NCI-H2171 treated with DMSO at 0.1 percent for 48 hours (cell line): ENCODE measurements around the gene CMBL.

Experiments
- DNase-seq: peaks from one replicate; lab custom pipeline; 2025; lab: John Stamatoyannopoulos, UW

Gene CMBL

DNA sequence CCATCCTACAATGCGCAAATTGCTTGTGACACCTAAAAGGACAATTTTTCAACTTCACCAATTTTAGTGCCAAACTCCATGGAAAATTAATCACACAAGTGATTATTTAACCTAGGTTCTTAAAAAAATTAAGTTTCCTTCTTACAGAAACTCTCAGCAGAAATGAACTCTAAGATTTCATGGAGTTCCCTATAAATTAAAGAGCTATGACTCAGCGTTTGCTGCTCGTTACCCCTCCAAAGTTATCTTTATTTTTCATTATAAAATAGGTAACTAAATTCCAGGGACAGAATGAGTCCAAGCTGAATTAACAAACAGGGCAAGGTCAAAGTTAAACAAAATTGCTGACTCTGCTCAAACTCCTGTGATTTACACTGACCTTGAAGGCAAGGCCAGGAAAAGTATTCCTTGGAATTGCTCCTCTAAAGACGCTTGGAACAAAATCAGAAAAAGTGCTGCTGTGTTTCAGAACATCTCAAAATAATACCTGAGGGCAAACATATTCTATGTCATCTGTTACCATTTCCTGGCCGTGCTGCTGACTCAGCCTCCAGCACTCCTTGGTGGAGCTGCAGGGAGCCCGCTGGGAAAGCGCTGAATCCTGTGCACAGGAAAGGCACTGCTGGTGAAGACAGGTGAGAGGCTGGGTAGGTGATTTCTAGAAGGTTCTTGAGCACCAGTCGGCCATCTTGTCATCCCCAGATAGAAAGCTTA lies 2.5 kb upstream of the CMBL start:
- DNase-seq = peak; percentile 22

DNA sequence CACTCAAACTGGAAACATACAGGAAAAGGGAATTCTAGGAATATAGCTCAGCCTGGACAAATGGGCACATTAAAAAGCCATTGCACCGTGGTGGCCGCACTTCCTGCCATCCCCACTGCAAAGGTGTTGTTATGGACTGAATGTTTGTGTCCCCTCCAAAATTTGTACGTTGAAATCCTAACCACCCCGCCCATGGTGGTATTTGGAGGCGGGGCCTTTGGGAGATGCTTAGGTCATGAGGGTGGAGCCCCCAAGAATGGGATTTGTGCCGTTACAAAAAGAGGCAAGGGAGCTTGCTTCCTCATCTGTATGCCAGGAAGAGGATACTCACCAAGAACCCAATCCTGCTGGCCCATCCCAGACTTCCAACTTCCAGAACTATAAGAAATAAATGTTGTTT lies 1.1 kb upstream of the CMBL start:
- DNase-seq = no peak

DNA sequence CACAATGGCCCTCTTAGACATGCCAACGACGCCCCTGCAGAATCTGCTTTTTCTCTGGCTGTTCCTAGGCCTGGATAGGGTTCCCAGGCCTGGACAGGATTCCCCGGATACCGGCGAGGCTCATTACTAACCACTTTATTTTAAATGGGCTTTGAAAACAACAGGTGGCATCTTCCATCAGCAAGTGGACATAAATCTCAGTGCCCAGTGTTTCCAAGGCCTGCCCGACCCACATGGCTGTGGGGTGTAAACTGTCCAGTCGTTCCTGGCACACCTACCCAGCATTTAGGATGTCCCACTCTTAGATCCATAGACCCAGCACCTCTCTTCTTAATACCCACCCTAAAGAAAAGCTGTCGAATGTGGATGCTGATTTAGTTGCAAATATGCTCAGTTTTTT lies 896 bp downstream of the CMBL start:
- no peak for DNase-seq

DNA sequence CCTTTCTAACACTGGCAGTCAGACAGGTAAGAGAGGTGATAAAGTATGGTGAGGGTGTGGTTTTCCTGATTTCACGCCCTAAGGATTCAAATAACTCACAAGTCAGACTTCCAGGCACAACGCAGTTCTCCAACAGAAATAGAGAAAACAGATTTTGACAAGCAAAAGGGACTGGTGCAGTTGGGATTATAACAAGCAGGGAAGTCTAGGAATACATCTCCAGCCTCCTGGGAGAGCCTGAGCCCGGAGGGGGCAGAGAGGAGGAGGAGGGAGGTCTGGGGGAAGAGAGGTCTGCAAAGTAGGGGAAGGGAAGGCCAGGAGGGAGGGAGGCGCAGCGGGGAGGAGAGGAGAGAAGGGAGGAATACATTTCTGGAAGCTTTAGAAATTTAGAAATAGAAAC lies 1.6 kb downstream of the CMBL start:
- no peak for DNase-seq

DNA sequence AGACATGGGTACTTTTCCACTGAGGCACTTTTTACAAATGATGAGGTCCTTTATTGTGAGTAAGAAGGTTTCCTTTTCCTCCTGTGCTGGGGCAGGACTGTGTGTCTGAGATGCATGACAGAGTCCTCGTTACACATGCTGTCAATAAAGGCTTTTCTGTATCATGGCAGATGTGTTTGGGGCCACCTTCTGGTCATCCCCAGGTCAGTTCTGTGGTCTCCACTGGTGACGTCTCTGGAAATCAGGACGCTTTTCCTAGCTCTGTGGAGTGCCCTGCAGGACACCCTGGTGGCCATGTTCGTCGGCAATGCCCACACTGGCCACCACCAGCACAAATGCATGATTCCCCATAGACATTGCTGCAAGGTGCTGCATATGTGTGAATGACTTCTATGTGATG lies 2.8 kb downstream of the CMBL start:
- DNase-seq = no peak

DNA sequence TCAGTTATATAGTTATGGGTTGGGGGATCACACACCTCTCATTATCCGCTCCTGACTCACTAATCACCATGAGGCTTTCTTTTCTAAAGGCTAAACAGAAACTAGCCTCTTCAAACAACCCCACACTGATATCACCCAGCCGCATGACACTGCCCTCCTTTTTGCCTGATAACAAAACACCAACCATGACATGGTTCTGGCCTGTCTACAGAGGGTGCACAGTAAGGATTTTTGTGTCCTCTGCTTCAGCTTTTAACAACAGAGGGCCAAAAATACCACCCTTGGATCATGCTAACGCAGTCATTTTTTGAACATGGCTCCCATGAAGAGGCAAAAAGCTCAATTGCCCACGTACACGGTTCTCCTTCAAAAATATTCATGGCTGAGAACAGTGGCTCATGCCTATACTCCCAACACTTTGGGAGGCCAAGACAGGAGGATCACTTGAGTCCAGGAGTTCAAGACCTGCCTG lies 4.0 kb downstream of the CMBL start:
- DNase-seq = no peak

DNA sequence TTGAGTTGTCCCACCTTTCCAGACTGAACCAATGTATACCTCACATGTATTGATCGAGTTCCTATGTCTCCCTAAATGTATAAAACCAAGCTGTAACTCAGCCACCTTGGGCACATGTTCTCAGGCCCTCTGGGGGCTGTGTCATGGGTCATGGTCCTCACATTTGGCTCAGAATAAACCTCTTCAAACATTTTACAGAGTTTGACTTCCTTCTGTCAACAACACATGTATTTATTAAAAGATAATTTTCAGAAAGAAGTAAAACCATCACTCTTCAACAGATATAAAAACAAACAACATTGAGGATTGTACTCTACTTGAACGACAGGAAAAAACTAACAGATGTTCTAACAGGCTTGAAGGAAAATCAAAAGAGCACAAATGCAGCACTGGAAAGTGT lies 4.5 kb downstream of the CMBL start:
- no peak for DNase-seq

DNA sequence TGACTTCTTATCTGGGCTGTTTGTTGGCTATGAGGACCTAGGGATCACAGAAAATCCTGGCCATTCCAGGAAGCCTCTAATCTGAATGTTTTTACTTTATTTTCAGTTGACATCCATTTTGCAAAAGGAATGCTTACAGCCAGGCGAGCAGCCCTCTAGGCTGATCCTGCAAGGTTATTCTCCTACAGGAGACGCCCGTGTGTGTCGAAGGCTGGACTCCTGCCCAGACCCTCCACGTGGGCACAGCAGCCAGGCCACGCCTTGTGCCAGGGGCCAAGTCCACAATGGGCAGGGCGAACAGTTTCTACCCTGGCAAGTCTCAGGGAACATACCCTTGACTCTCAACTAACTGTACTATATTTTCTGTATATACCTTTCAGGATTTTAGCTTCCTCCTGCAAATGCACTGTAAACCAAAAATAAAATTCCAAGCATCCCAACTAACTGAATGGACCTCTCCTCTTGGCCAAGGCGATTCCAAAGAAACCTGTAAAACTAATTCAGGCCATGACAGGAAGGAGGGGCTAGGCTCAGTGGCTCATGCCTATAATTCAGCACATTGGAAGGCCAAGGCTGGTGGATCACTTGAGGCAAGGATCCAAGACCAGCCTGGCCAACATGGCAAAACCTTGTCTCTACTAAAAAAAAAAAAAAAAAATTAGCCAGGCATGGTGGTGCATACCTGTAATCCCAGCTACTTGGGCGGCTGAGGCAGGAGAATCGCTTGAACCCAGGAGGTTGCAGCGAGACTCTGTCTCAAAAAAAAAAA lies 5.7 kb downstream of the CMBL start:
- no peak for DNase-seq

DNA sequence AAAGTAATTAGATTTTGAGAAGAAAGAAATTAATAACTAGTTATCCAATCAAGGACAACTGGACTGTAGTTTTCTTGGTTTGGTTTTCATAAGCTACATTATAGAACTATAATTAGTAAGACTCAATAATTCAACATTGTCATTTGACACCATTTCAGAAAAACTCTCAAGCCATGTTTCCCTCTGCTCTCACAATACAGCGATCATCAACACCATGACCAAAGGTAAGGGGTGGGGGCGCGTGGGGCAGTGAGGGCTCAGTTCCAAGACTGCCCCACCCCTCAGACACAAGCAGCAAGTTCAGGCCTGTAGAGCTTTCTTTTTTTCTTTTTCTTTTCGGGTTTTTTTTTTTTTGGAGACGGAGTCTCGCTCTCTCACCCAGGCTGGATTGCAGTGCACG lies 6.4 kb downstream of the CMBL start:
- peak; percentile 78 for DNase-seq

DNA sequence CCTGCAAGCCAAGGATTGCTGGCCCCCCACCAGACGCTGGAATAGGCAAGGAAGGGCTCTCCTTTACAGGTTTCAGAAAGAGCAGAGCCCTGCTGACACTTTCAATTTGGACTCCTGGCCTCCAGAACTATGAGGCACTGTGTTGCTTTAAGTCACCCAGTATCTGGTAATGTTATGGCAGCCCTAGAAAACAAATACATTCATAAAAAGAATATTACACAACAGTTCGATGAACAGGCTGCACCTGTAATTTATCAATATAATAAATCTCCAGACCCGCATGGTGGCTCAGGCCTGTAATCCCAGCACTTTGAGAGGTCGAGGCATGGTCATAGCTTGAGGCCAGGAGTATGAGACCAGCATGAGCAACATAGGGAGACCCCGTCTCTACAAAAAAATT lies 7.5 kb downstream of the CMBL start:
- no peak for DNase-seq

DNA sequence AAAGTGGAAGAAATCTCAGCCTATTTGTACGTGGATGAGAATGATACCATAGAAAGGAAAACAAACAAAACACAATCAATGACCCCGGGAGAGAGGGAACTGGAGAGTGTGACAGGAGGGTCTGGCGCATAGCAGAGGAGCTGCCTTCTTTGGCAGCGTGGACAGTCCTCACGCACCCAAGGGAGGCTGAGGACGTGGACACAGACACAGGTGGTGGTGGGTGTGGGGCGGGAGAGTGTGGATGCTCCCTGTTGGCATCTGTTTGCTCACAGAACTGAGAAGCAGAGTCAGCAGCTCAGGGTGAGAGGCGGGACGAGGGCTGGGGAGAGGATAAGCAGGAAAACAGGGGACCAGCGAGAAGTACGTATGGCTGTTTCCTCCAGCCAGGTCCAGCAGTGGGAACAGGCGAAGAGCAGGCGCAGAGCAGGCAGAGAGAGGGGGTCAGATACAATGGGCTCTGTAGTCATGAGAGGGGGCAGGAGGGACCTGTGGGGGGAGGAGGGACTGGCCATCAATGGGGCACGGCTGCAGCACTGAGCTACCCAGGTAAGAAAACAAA lies 10.0 kb downstream of the CMBL start:
- DNase-seq = no peak

DNA sequence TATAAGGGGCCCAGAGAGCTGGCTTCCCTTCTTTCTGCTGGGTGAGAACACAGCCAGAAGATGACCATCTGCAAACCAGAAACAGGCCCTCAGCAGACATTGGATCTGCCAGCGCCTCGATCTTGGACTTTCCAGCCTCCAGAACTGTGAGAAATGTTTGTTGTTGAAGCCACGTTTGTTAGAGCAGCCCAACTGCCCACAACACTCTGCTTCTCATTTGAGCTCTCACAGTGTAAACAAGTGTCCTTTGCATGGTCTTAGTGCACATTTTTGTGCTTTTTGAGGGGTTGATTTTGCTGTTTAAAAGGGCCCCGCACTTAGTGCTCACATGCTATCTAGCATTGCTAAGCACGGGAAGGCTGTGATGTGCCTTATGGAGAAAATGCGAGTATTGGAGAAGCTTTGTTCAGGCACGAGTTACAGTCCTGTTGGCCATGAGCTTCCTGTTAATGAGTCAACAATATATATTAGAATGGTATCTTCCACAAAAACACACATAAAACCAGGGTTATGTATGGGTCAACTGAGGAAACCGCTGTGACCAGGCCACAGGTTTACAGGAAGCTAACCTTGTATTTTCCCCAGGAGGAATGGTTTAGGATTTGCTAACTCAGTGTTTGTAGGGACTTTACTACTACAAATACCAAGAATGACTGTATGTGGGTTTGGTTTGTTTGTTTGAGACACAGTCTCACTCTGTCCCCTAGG lies 11.9 kb downstream of the CMBL start:
- DNase-seq = no peak

DNA sequence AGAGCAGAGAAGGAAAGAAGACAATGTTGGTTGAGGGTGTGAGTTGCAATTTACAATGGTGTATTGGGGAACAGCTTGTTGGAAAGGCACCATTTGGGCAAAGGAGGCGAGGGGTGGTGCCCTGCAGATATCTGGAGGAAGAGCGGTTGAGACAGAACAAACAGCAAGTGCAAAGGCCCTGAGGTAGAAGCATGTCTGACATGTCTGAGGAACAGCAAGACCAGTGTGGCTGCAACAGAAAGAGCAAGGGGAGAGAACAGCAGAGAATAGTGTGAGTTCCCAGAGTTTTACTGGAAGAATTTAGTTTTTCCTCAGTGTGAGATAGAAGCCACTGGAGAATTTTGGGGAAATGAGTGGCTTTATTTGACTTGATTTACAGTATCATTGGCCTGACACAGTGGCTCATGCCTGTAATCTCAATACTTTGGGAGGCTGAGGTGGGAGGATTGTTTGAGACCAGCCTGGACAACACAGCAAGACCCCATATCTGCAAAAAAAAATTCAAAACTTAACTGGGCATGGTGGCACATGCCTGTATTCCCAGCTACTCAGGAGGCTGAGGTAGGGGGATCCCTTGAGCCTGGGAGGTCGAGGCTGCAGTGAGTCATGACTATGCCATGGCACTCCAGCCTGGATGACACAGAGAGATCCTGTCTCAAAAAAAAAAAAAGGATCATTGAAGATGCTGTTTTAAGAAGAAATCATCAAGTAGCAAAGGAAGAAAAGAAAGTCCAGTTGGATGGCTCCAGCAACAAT lies 13.6 kb downstream of the CMBL start:
- no peak for DNase-seq

DNA sequence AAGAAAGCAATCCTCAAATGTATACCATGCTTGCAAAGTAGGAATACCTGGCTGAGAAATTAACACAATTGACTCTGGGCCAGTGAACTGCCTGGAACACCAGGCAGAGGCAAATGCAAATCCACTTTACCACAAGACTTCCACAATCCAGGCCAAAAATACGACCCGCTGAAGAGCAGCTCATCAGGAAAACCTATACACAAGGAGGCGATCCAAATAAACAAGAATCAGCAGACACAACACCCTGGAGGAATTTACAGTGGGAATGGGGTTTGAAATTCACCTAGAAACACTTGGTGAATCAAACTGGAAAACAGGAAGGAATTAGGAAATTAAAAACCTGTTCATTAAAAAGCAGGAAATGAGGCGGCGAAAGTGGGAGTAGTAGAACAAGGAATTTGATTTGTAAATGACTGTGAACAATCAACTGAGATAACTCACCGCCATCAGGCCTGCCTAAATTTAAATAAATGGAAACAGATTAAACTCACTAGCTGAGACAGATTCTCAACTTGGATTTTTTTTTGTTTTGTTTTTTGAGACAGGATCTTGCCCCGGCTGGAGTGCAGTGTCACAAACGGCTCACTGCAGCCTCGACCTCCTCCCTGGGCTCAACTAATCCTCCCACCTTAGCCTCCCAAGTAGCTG lies 15.9 kb downstream of the CMBL start:
- DNase-seq = no peak

DNA sequence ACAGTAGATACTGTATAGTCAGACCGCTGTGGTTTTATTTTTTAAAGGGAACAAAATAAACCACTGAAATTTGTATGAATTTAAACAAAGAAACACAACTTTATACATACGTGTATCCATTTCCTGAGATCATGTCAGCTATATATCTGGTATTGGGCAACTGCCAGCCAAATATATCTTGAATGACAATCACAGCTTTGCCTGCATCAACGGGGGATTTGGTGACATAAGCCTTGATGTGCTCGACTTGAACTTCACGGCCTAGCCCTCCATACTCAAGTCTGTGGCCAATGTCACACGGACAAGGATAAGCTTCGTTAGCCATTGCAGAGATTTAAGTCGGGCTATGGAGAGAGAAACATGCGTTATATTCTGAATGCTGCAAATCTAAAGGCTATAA lies 17.3 kb downstream of the CMBL start:
- no peak for DNase-seq

DNA sequence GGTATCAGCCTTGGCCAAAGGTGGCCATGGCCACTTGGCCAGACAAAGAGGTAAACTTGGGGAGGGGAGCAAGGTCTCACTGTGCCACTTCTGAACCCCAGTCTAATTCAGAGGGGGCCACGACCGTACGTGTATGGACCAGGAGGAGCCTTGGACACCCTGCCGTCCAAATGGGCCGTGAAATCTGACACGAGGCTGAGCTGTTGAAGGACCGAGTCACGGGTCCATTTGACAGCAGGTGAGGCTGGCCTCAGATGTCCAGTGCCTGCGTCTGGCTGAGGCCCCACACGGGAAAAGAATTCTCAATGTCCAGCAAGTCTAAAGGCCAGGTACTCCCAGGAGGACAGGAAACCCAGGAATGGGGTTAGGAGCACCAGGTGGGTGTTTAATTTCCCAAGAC lies 17.7 kb downstream of the CMBL start:
- no peak for DNase-seq

DNA sequence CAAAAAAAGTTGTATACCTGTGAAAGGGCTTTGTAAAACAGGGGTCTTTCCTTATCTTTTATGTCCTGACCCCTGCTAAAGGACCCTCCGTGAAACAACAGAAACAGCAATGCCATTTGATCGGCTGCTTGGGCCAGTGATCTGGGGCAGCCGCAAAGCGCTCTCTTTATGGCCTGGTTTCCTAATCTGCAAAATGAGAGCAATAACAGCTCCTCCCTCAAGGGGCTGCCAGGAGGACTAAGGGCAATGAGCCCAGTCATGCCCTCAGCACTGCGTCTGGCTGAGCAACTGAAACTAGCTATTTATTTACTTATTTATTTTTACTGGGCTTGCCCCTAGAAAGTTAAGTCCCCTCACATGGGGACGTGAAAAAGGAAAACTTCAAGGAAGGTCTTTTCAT lies 18.3 kb downstream of the CMBL start:
- DNase-seq = peak; percentile 63

DNA sequence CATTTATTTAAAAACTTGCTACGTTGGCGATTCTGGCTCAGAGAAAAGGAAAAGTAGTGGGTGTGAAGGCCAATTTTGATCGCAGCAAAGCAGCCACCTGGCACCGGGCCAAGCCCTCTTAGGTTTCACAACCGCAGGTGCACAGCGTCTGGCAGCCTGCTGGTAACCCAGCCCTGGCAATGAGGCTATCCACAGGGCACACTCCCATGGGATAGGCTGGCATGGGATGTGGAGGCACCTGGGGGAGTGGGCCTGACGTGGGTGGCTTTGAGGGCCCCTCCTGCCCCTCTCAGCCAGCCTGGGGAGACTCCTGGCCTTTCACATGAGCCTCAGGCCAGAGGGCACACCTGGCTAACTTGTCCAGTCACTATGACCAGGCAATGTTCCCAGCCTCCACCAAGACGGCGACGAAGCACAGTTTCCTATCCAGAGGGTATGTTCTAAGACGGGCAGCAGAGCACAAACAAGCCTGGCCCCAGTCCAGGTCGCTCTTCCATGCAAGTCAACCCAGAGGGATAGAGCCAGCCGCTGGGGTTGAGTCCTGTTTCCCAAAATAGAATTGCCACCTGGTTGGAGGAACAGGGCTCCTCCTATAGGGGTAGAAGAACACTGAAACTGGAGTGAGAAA lies 19.0 kb downstream of the CMBL start:
- peak; percentile 100 for DNase-seq

DNA sequence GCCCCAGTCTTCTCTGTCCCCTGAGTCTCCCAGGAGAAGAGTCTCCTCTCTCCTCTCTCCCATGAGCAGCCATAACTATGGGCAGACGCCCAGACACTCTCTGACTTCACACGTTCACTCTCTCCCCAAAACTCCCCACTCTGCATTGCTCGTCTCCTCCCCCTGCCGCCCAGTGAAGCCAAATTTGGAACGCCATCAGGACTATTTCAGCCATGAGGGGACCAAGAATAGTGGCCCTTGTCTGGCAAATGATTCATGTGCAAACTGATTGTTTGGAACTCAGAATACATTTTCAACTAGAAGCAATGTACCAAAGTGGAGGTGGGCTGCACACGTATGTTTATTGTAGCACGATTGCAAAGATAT lies 20.9 kb downstream of the CMBL start:
- no peak for DNase-seq

DNA sequence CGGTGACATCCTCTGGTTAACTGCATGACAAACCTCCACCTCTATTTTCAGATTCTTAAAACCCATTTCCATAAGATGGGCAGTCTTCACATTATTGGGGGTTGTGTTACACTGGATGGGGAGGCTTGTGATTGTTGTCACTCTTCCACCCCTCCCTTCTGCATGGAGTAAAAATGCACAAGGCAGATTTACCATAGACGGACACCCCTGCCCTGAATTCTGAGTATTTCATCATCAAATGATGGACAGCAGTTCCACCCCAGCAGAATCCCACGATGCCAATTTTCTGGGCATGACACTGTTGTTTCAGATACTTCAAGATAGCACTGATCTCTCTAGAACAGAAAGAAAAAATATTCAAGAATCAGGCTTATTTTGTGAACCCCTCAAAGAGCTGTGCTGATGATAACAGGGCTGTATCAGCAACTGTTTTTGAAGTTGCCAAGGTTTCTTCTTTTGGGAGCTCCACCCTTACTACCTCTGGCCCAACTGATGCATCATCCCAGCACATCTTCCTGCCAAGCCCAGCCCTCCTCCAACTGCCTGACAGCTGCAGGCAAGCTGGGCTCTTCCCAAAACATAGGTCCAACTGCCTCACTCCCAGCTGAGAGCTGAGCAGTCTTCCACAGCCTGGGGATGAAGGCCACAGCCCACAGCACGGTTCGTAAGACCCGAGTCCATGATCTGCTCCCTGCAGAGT lies 21.4 kb downstream of the CMBL start:
- peak; percentile 40 for DNase-seq
